ENCODE measurements around the gene CCER1.
"Not testable (repeated sequence)": the region's sequence is repeated elsewhere in the genome, so short reads cannot be mapped to it uniquely, and the experiment has no call there.

Gene CCER1, protein sequence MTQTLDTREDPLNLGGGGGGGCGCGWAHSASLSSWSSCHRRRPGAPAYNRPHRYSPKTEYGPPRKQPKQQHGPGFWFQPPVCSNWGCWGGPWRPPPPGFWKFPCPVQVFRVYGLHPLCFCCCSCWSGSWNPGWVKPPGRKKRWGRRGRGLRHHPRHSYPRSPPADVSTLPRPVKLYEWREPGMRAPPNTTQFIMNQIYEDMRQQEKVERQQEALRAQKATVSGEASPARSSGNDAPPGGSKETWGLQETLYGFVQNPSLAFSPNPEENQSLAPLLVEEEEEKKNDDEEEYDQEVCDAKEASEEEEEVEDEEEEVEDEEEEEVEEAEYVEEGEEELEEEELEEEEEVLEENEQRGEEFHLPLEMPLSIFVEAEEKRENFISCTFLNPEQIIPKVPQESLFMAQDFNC

GRCh38 chr12:90954921-90955320, at the start of gene CCER1:
Gene CCER1, minus strand, starts transcription at chr12:90955176. Its CDS starts 434 bp downstream, at chr12:90954742.
- no peaks in the 10 kb centered on the region for H3K36me3 Mint-ChIP-seq
- peaks cover 3% of the 10 kb centered on the region for H3K9me3 Mint-ChIP-seq
- H3K27me3 Mint-ChIP-seq, result peaks cover 7% of the 10 kb centered on the region
- peak; percentile 25 for ATAC-seq
- no peak within 1 kb of the TSS for H3K4me3 Mint-ChIP-seq
- no peaks in the 10 kb centered on the region for H3K4me1 Mint-ChIP-seq
- no peak within 1 kb of the TSS for H3K27ac Mint-ChIP-seq

- peaks cover 15% of the 10 kb centered on the region for H3K4me1 Mint-ChIP-seq
- no peak overlapping the region for H3K4me3 Mint-ChIP-seq
- peaks cover 9% of the 10 kb centered on the region for H3K27me3 Mint-ChIP-seq
- H3K27ac Mint-ChIP-seq, result no peak overlapping the region
- no peaks in the 10 kb centered on the region for H3K36me3 Mint-ChIP-seq
- H3K9me3 Mint-ChIP-seq, result no peaks in the 10 kb centered on the region
- no peak for ATAC-seq
Observed at GRCh38 chr12:91003737-91004136, 48.8 kb upstream of the CCER1 start.

GRCh38 chr12:91001306-91001705, 46.3 kb upstream of the CCER1 start:
- Mint-ChIP-seq H3K27me3 (no peaks in the 10 kb centered on the region), H3K27ac (no peak overlapping the region), H3K4me3 (no peak overlapping the region), H3K36me3 (no peaks in the 10 kb centered on the region), H3K9me3 (no peaks in the 10 kb centered on the region), H3K4me1 (no peaks in the 10 kb centered on the region)
- ATAC-seq, result no peak

DNA sequence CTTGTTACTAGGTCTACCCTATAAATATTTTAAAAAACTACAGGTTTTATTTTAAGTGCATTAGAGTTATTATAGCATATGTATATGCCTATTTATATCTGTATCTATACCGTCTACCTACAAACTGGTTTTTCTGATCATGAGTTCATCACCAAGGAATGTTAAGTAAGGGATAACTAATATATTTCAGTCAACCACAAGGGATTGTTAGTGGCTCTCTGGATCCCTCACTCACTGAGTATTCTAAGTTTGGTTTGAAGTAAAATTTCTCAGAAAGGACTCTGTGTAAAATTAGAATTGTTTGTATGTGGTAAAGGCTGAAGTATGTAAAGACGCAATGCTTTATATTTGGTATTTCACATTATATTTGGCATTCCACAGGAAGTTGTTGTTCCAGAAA, 45.0 kb upstream of the CCER1 start:
- Mint-ChIP-seq H3K4me1 (no peaks in the 10 kb centered on the region), H3K36me3 (no peaks in the 10 kb centered on the region), H3K27me3 (no peaks in the 10 kb centered on the region), H3K27ac (no peak overlapping the region), H3K9me3 (no peaks in the 10 kb centered on the region), H3K4me3 (no peak overlapping the region)
- no peak for ATAC-seq

DNA sequence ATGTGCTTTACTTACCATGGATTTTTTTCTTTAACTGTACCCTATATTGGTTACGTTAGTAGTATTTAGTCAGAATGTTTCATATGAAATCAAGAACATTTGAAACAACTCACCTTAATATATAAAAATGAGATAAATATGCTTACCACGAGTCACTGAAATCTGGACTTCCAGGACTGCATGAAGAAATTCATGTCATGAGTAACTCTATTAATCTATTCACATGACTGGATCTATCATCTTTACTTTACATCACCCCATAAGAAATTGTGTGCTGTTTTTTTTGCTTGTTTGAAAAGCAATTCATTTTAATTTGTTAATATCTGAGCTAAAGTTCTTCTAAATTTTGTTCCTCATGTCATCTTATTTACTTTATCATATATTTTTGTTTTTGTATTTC, 44.6 kb upstream of the CCER1 start:
- no peaks in the 10 kb centered on the region for H3K4me1 Mint-ChIP-seq
- no peaks in the 10 kb centered on the region for H3K27me3 Mint-ChIP-seq
- no peaks in the 10 kb centered on the region for H3K36me3 Mint-ChIP-seq
- ATAC-seq, result no peak
- no peak overlapping the region for H3K4me3 Mint-ChIP-seq
- no peaks in the 10 kb centered on the region for H3K9me3 Mint-ChIP-seq
- H3K27ac Mint-ChIP-seq, result no peak overlapping the region

DNA sequence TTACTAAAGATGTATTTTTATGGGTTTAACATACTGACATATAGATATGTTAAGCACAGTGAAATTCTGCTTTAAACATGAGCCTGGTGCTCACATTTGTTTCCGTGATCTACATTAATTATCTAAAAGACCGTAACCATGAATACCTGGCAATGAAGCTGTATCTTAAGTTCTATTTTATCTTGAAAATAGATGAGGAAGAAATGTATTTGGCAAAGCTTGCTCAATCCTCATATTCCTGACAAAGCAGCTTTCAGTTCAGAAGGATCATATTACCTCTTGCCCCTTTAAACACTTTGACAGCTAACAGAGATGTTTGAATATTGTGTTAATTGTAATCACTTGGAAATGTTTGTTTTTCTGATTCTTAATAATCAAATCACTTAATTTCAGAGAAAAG, 40.0 kb upstream of the CCER1 start:
- no peak overlapping the region for H3K27ac Mint-ChIP-seq
- no peak for ATAC-seq
- H3K4me1 Mint-ChIP-seq, result no peaks in the 10 kb centered on the region
- no peak overlapping the region for H3K4me3 Mint-ChIP-seq
- H3K36me3 Mint-ChIP-seq, result no peaks in the 10 kb centered on the region
- H3K27me3 Mint-ChIP-seq, result no peaks in the 10 kb centered on the region
- H3K9me3 Mint-ChIP-seq, result no peaks in the 10 kb centered on the region

DNA sequence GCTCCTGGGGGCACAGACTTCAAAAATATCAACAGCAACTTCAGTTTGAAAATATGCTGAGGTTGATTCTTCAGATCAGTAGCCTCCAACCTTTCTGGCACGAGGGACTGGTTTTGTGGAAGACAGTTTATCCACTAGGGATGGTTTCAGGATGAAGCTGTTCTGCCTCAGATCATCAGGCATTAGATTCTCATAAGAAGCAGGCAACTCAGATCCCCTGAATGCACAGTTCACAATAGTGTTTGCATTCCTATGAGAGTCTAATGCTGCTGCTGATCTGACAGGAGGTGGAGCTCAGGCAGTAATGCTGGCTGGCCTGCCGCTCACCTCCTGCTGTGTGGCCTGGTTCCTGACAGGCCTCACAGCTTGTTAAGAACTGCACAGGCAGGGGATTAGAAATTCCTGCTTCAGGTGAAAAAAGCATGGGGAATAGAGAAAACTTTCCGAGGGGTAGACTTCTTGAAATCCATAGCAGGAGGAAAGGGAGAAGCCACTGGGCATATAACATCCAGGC, 37.0 kb upstream of the CCER1 start:
- no peaks in the 10 kb centered on the region for H3K36me3 Mint-ChIP-seq
- no peaks in the 10 kb centered on the region for H3K4me1 Mint-ChIP-seq
- no peaks in the 10 kb centered on the region for H3K9me3 Mint-ChIP-seq
- no peak overlapping the region for H3K27ac Mint-ChIP-seq
- no peak overlapping the region for H3K4me3 Mint-ChIP-seq
- H3K27me3 Mint-ChIP-seq, result no peaks in the 10 kb centered on the region
- ATAC-seq, result no peak

GRCh38 chr12:90990611-90991010, 35.6 kb upstream of the CCER1 start:
- no peak overlapping the region for H3K27ac Mint-ChIP-seq
- H3K27me3 Mint-ChIP-seq, result no peaks in the 10 kb centered on the region
- H3K9me3 Mint-ChIP-seq, result no peaks in the 10 kb centered on the region
- H3K4me1 Mint-ChIP-seq, result no peaks in the 10 kb centered on the region
- H3K4me3 Mint-ChIP-seq, result no peak overlapping the region
- no peak for ATAC-seq
- H3K36me3 Mint-ChIP-seq, result no peaks in the 10 kb centered on the region

GRCh38 chr12:90989686-90990111, 34.7 kb upstream of the CCER1 start:
- no peaks in the 10 kb centered on the region for H3K36me3 Mint-ChIP-seq
- H3K4me3 Mint-ChIP-seq, result no peak overlapping the region
- no peaks in the 10 kb centered on the region for H3K27me3 Mint-ChIP-seq
- no peaks in the 10 kb centered on the region for H3K9me3 Mint-ChIP-seq
- no peak overlapping the region for H3K27ac Mint-ChIP-seq
- no peak for ATAC-seq
- no peaks in the 10 kb centered on the region for H3K4me1 Mint-ChIP-seq

DNA sequence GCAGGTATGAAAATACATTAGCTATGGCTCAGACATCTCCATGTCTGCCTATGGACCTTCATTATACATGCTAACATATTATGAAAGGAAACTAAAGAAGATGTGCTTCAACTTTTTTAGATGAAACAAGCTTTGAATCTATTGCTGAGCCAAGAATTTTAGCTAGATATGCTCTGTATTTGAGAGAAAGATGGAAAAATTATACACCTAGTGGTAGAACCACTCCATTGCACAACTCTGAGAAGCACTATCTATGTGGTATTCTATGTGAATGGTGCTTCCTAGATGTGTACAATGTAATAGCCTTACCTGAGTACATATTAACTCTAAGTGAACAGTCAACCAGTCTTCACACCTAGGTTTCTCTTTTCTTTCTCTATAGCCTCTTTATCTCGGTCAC, 32.5 kb upstream of the CCER1 start:
- no peak for ATAC-seq
- Mint-ChIP-seq H3K27ac (no peak overlapping the region), H3K36me3 (no peaks in the 10 kb centered on the region), H3K9me3 (no peaks in the 10 kb centered on the region), H3K4me1 (no peaks in the 10 kb centered on the region), H3K27me3 (no peaks in the 10 kb centered on the region), H3K4me3 (no peak overlapping the region)

- Mint-ChIP-seq H3K36me3 (no peaks in the 10 kb centered on the region), H3K27ac (no peak overlapping the region), H3K27me3 (no peaks in the 10 kb centered on the region), H3K4me1 (no peaks in the 10 kb centered on the region), H3K4me3 (no peak overlapping the region), H3K9me3 (no peaks in the 10 kb centered on the region)
- no peak for ATAC-seq
Observed at GRCh38 chr12:90987101-90987500, 32.1 kb upstream of the CCER1 start.

- not testable (repeated sequence) for H3K4me1 Mint-ChIP-seq, H3K36me3 Mint-ChIP-seq, H3K27ac Mint-ChIP-seq, H3K4me3 Mint-ChIP-seq, H3K9me3 Mint-ChIP-seq, H3K27me3 Mint-ChIP-seq, ATAC-seq
Observed at GRCh38 chr12:90985331-90985730, 30.4 kb upstream of the CCER1 start.

- no peaks in the 10 kb centered on the region for H3K4me1 Mint-ChIP-seq
- H3K27ac Mint-ChIP-seq, result no peak overlapping the region
- H3K36me3 Mint-ChIP-seq, result no peaks in the 10 kb centered on the region
- no peak for ATAC-seq
- H3K9me3 Mint-ChIP-seq, result no peaks in the 10 kb centered on the region
- no peak overlapping the region for H3K4me3 Mint-ChIP-seq
- H3K27me3 Mint-ChIP-seq, result no peaks in the 10 kb centered on the region
Observed at GRCh38 chr12:90984114-90984513, 29.1 kb upstream of the CCER1 start.

DNA sequence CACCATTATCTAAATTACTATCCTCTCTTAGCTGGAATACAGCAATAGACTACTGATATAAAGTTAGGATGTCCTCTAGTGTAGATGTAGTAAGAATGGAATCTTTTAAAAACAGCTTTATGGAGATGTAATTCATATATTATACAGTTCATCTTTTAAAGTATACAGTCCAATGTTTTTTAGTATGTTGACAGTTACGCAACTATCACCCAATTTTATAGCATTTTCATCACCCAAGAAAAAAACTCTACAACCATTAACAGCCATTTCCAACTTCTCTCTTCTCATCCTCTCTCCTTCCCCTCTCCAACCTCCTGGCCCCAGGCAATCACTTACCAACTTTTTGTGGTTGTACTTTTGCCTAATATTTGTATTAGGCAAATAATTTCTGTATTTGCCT, 27.2 kb upstream of the CCER1 start:
- Mint-ChIP-seq H3K36me3 (no peaks in the 10 kb centered on the region), H3K4me3 (no peak overlapping the region), H3K4me1 (no peaks in the 10 kb centered on the region), H3K9me3 (no peaks in the 10 kb centered on the region), H3K27me3 (no peaks in the 10 kb centered on the region), H3K27ac (no peak overlapping the region)
- no peak for ATAC-seq

- H3K4me3 Mint-ChIP-seq, result no peak overlapping the region
- no peaks in the 10 kb centered on the region for H3K4me1 Mint-ChIP-seq
- H3K27me3 Mint-ChIP-seq, result no peaks in the 10 kb centered on the region
- no peaks in the 10 kb centered on the region for H3K36me3 Mint-ChIP-seq
- ATAC-seq, result no peak
- H3K27ac Mint-ChIP-seq, result no peak overlapping the region
- no peaks in the 10 kb centered on the region for H3K9me3 Mint-ChIP-seq
Observed at GRCh38 chr12:90979951-90980350, 25.0 kb upstream of the CCER1 start.

DNA sequence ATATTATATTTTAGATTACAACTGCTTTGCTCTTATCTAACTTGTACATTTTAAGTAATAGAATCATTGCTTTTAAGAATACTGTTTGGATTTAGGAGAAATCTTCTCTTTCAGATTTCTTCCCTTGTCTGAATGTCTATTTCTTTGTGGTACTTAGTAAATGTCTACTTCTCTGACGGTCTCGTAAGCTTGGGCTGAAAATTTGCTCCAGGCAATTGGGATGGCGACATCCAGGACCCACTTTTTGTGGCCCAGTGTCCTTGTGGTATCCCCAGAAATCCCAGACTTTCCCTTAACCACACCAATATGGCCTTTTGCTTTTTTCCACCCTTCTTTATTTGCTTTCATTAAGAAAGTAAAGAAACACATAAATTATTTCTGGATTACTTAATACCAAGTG, 24.0 kb upstream of the CCER1 start:
- Mint-ChIP-seq H3K27me3 (no peaks in the 10 kb centered on the region), H3K36me3 (no peaks in the 10 kb centered on the region), H3K4me1 (no peaks in the 10 kb centered on the region), H3K9me3 (no peaks in the 10 kb centered on the region), H3K27ac (no peak overlapping the region), H3K4me3 (no peak overlapping the region)
- no peak for ATAC-seq
